HepG2 (cell line): ENCODE measurements around the gene SMTNL2. TPM values are rescaled to one million over a fixed set of nuclear protein-coding genes. Genes with fewer than 3 reads are reported as not detected.
A peak's percentile ranks its signal among the peaks of the same experiment; 100 is the strongest.

Experiments
- ATAC-seq: fragments of 200-7000 bp; cut with Tn5 transposase; 3 replicates; pipeline ENCODE4 v1.9.1; 2020; ENCODE audit warnings: mild to moderate bottlenecking, moderate library complexity
- BruUV-seq: library from RNA; stranded (reverse); fragments of 400-500 nt; replicated peaks from 2 replicates; lab custom pipeline; 2021; lab: Mats Ljungman, UMichigan
- CTCF ChIA-PET: fragments of 300-600 bp; formaldehyde crosslinking; extraction: SDS; loops from one replicate; lab custom pipeline; 2021; ENCODE audit warnings: low total read pairs, inconsistent platforms, low intra/inter-chr PET ratio; lab: Yijun Ruan, JAX
- POLR2A ChIA-PET: fragments of 350-600 bp; sonication (Branson Sonifier 250); formaldehyde crosslinking; loops from one replicate; lab custom pipeline; 2020; ENCODE audit warnings: antibody characterized with exemption, inconsistent platforms; lab: Yijun Ruan, JAX
- DNase-seq: peaks from one replicate; pipeline ENCODE4 v3.0.0-alpha.2; 2015; ENCODE audit warnings: low spot score
- FAIRE-seq: peaks from 3 replicates; lab custom pipeline; 2011; peaks lifted over from hg19 to GRCh38; lab: Jason Lieb, UNC
- H2AFZ ChIP-seq: one replicate; pipeline ENCODE4 v1.6.1; 2011; ENCODE audit warnings: low read length, inconsistent platforms
- H3K27ac ChIP-seq: fragments of 300-600 bp; 3 replicates; pipeline ENCODE4 v1.8.0; 2011; ENCODE audit warnings: mixed run types, mild to moderate bottlenecking, mixed read lengths, low read length, inconsistent platforms; ENCODE audit not compliant: insufficient read depth; ENCODE audit errors: extremely low read length
- H3K27me3 ChIP-seq, 2 experiments: fragments of 200-600 bp in 1 of 2; 2 replicates in 1 of 2; 3 replicates in 1 of 2; pipeline versions ENCODE4 v1.6.0 to v1.8.0; 2011; ENCODE audit warnings: low read length in 2 of 2, mild to moderate bottlenecking in 2 of 2, moderate library complexity in 2 of 2, inconsistent platforms in 1 of 2; ENCODE audit not compliant: insufficient read depth in 2 of 2, control insufficient read depth in 1 of 2
- H3K36me3 ChIP-seq, 2 experiments: fragments of 200-600 bp in 1 of 2; replicated peaks in 1 of 2; 2 replicates in 1 of 2; 3 replicates in 1 of 2; pipeline versions ENCODE4 v1.5.1 to v1.8.0; 2011; ENCODE audit warnings: low read length in 2 of 2, inconsistent platforms in 1 of 2; ENCODE audit not compliant: insufficient read depth in 2 of 2, control insufficient read depth in 1 of 2
- H3K4me1 ChIP-seq: 2 replicates; pipeline ENCODE4 v1.5.1; 2012; ENCODE audit warnings: low read length, inconsistent platforms; ENCODE audit not compliant: insufficient read depth
- H3K4me2 ChIP-seq: 2 replicates; pipeline ENCODE4 v1.6.0; 2011; ENCODE audit warnings: low read depth, low read length, inconsistent platforms
- H3K4me3 ChIP-seq, 3 experiments: fragments of 200-600 bp in 1 of 3; sonication (generic), shearing (Covaris generic) in 1 of 3; replicated peaks in 1 of 3; 2 replicates each; pipeline ENCODE4 v1.5.1; 2011 to 2016; ENCODE audit warnings: low read length in 3 of 3, inconsistent platforms in 2 of 3, low read depth in 2 of 3, mild to moderate bottlenecking in 2 of 3, control low read depth in 1 of 3, mixed read lengths in 1 of 3; ENCODE audit not compliant: insufficient read depth in 1 of 3
- H3K79me2 ChIP-seq: one replicate; pipeline ENCODE4 v1.6.1; 2011; ENCODE audit warnings: low read length, inconsistent platforms; ENCODE audit not compliant: insufficient read depth
- H3K9ac ChIP-seq: 2 replicates; pipeline ENCODE4 v1.6.0; 2011; ENCODE audit warnings: mild to moderate bottlenecking, low read depth, low read length, inconsistent platforms; ENCODE audit not compliant: insufficient read depth
- H3K9me3 ChIP-seq: 2 replicates; pipeline ENCODE4 v1.5.1; 2012; ENCODE audit warnings: mild to moderate bottlenecking, low read length
- H4K20me1 ChIP-seq: 2 replicates; pipeline ENCODE4 v1.6.0; 2011; ENCODE audit warnings: inconsistent platforms, mild to moderate bottlenecking, low read length, moderate library complexity; ENCODE audit not compliant: insufficient read depth
- ARID5B ChIP-seq: IDR thresholded peaks from 2 replicates; pipeline ENCODE4 v1.4.0; 2020; ENCODE audit warnings: mild to moderate bottlenecking, missing genetic modification reagents
- ATF4 ChIP-seq, 2 experiments: fragments of 450-650 bp in 1 of 2; sonication (generic) in 1 of 2; formaldehyde crosslinking; IDR thresholded peaks; 2 replicates each; pipeline versions ENCODE4 v1.5.0 to v1.8.0; 2020 to 2022; ENCODE audit warnings: mild to moderate bottlenecking in 1 of 2, missing genetic modification reagents in 1 of 2
- BCLAF1 ChIP-seq: fragments of 450-650 bp; IDR thresholded peaks from 2 replicates; pipeline ENCODE4 v1.6.1; 2017; ENCODE audit warnings: mild to moderate bottlenecking
- EHMT2 ChIP-seq: fragments of 200-600 bp; sonication (generic); IDR thresholded peaks from 2 replicates; pipeline ENCODE4 v1.7.0; 2017; ENCODE audit warnings: antibody characterized with exemption, low read depth, low read length, borderline replicate concordance
- FOXK2 ChIP-seq: fragments of 450-650 bp; IDR thresholded peaks from 2 replicates; pipeline ENCODE4 v1.6.1; 2016
- FOXP4 ChIP-seq: sonication (generic); formaldehyde crosslinking; IDR thresholded peaks from 2 replicates; pipeline ENCODE4 v1.4.0; 2020; ENCODE audit warnings: missing genetic modification reagents
- KDM1A ChIP-seq: IDR thresholded peaks from 2 replicates; pipeline ENCODE4 v1.6.1; 2016; ENCODE audit warnings: missing compliant biosample characterization
- SMARCE1 ChIP-seq: fragments of 450-650 bp; IDR thresholded peaks from 2 replicates; pipeline ENCODE4 v1.6.1; 2017; ENCODE audit warnings: borderline replicate concordance
- SOX13 ChIP-seq, 3 experiments: fragments of 450-650 bp in 1 of 3; sonication (generic) in 1 of 3; formaldehyde crosslinking in 1 of 3; IDR thresholded peaks in 2 of 3; conservative IDR thresholded peaks in 1 of 3; 2 replicates each; pipeline versions ENCODE4 v1.5.0 to v1.6.1; 2016 to 2020; ENCODE audit warnings: antibody characterized with exemption in 1 of 3, mild to moderate bottlenecking in 1 of 3, missing compliant biosample characterization in 1 of 3, missing genetic modification reagents in 1 of 3, moderate library complexity in 1 of 3
- TOPORS ChIP-seq: sonication (generic); formaldehyde crosslinking; IDR thresholded peaks from 2 replicates; pipeline ENCODE4 v1.8.0; 2023; ENCODE audit warnings: mild to moderate bottlenecking, missing genetic modification reagents
- ZBTB1 ChIP-seq: sonication (generic); formaldehyde crosslinking; IDR thresholded peaks from 2 replicates; pipeline ENCODE4 v1.4.0; 2020; ENCODE audit warnings: missing genetic modification reagents, borderline replicate concordance
- ZNF12 ChIP-seq: sonication (generic); formaldehyde crosslinking; IDR thresholded peaks from 2 replicates; pipeline ENCODE4 v1.5.0; 2020; ENCODE audit warnings: missing genetic modification reagents
- WGBS: methylation state at CpG from one replicate; pipeline ENCODE4 v1.1.6; 2017; ENCODE audit warnings: low lambda C conversion rate; 5-methylcytosine and 5-hydroxymethylcytosine counted together
- in situ Hi-C: cut with HindIII; loops from 2 replicates; pipeline ENCODE4 v1.10.0; 2017; ENCODE audit warnings: low pct_unique_long_range_greater_than_20kb; ENCODE audit not compliant: extremely low pct_ligation_motif_present
- intact Hi-C: fragments of 100-400 bp; cut with micrococcal nuclease; formaldehyde crosslinking; loops from one replicate; pipeline ENCODE4 v1.10.0; 2022; ENCODE audit not compliant: unreplicated experiment
- polyA plus RNA-seq, 8 experiments: library from polyadenylated mRNA; depleted of rRNA in 3 of 8; stranded (reverse) in 7 of 8; unstranded in 1 of 8; fragments of >200 nt; fragmentation: Illumina TruSeq in 4 of 8; extraction: Trizol in 4 of 8; gene quantifications; 2 replicates each; pipeline versions ENCODE4 v1.2.1 to v1.2.3, GENCODE V29; 2011 to 2016; ENCODE audit warnings: low read depth in 4 of 8, missing spikeins in 1 of 8, mixed read lengths in 1 of 8; ENCODE audit not compliant: insufficient read depth in 1 of 8
- total RNA-seq, 5 experiments: library from RNA; depleted of rRNA; stranded (reverse); fragments of >200 nt; fragmentation: Illumina TruSeq; extraction: Trizol; gene quantifications; 2 replicates each; pipeline ENCODE4 v1.2.3, GENCODE V29; 2016; ENCODE audit warnings: low read depth in 1 of 5

SMTNL2 gene
- total and polyA plus RNA-seq, 2 of the 13 experiments (the other 11 are each of a cell fraction or from before 2014, with no cell fraction given) = 0.41 to 5.1 TPM

- Histone ChIP-seq H4K20me1 (no peaks in the 10 kb centered on the region), H2AFZ (no peak overlapping the region), H3K9ac (no peak overlapping the region), H3K79me2 (no peaks in the 10 kb centered on the region), H3K27ac (no peak overlapping the region), H3K4me2 (peak overlapping the region; percentile 41), H3K27me3 (0 out of 5 replicates have a peak, but pooled peaks cover 0 to 6% of the 10 kb centered on the region in 2 experiments), H3K4me1 (peaks cover 36% of the 10 kb centered on the region), H3K9me3 (no peaks in the 10 kb centered on the region), H3K4me3 (no peak overlapping the region), H3K36me3 (no peaks in the 10 kb centered on the region)
- BruUV-seq = no TSS peak
- ATAC-seq = peak; percentile 97
- ChIA-PET CTCF (no interaction called here), POLR2A (interaction anchor here (1.0 to 1.4 kb wide), 2 partner anchors 24 to 93 kb away, joined by 3 to 4 read pairs; partner anchors contain the start of gene MYBBP1A)
- FAIRE-seq = peak; percentile 94
- DNase-seq = peak; percentile 94
- in situ Hi-C loops (no loop called here), intact Hi-C loops (no loop called here)
- WGBS = 0% methylated on average over 2 of the region's 2 CpGs
- TF ChIP-seq EHMT2 (no peak), ZBTB1 (CRISPR knock-in tag) (no peak), BCLAF1 (no peak), FOXP4 (peak; percentile 89), SOX13 (IDR thresholded peaks at IDR 0.05) (peak; percentile 99), SOX13 (CRISPR knock-in tag; conservative IDR thresholded peaks at IDR 0.05 in 1 of 2, IDR thresholded peaks at IDR 0.05 in 1 of 2) (peak in 1 of 2 experiments; percentile 100; a peak in 2 of 4 replicates), ZNF12 (CRISPR knock-in tag) (0 out of 2 replicates have a peak, but pooled peaks have one; percentile 51), ARID5B (CRISPR knock-in tag) (peak; percentile 76), KDM1A (CRISPR knock-in tag) (peak; percentile 67), TOPORS (CRISPR knock-in tag) (no peak), SMARCE1 (no peak), ATF4 (CRISPR knock-in tag; IDR thresholded peaks at IDR 0.05) (peak in 1 of 2 experiments; percentile 44; a peak in 1 of 4 replicates), FOXK2 (peak; percentile 40; the same call in 1 of the 2 replicates)
These were observed 64.4 kb downstream of the SMTNL2 start for GRCh38 chr17:4648741-4649140.
